ENCODE results near the gene PTPRA.
"Not testable (repeated sequence)": the region's sequence is repeated elsewhere in the genome, so short reads cannot be mapped to it uniquely, and the experiment has no call there.

Gene PTPRA

DNA sequence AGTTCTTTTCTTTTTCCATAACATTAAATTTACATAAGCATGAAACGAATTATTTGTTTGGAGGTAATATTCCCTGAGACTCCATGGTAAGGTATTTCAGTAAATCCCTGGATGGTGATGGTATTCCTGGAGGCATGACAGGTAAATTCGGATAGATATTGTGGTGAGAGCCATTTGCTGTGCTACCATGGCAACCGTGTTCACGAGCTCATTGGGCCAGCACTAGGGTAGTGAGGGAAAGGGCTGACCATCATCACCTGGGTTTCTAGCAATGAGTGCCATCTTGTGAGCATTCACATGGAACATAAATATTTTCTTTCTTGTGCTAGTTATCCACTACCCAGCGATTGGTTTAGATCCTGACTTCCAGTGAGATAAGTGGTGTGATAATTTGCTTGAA, 118.3 kb downstream of the PTPRA start:
- Mint-ChIP-seq H3K9me3 (no peaks in the 10 kb centered on the region), H3K27me3 (no peaks in the 10 kb centered on the region), H3K36me3 (peaks cover 35% of the 10 kb centered on the region), H3K27ac (no peak overlapping the region), H3K4me3 (no peak overlapping the region), H3K4me1 (no peaks in the 10 kb centered on the region)
- DNase-seq (ENCODE audit: low spot score in 2 of 2) (no peak), ATAC-seq (ENCODE audit: low read depth) (no peak)

DNA sequence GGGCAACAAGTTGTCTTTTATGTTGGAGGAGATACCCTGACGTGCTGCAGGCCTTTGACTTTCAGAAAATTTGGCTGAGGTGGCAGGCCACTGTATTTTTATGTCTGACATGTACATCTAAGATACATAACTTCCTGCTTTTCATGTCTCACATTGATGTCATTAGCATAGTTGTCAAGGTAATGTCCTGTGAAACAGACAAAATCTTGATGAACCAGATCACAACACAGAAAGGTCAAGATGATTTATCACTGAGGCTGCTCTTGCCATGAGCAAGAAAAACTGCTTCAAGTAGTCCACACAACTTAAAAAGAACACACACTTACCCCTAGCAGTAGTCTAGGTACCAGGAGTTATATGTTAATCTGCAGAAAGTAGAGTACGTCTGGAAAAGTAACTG, 120.0 kb downstream of the PTPRA start:
- H3K4me3 Mint-ChIP-seq = no peak overlapping the region
- no peaks in the 10 kb centered on the region for H3K27me3 Mint-ChIP-seq
- no peak overlapping the region for H3K27ac Mint-ChIP-seq
- no peaks in the 10 kb centered on the region for H3K4me1 Mint-ChIP-seq
- ATAC-seq (ENCODE audit: low read depth) (no peak), DNase-seq (ENCODE audit: low spot score in 2 of 2) (no peak)
- H3K9me3 Mint-ChIP-seq = no peaks in the 10 kb centered on the region
- H3K36me3 Mint-ChIP-seq = peaks cover 29% of the 10 kb centered on the region

DNA sequence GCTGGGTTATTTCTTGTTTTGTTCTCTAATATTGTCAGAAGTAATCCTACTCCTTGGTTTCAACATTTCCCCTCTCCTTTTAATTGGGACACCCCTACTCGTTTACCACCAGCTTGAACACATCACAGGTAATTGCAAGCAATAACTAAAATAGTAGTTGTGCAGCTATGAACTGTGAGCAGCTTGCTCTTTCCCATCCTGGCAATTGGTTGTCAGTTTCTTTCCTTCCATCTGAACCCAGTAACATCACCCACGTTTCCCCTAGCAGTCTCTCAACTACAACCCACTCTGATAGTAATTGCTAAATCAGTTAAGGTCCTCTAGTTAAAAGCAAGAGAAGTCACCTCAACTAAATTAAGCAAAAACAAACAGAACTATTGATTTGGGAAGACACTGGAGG, 122.5 kb downstream of the PTPRA start:
- H3K27me3 Mint-ChIP-seq = no peaks in the 10 kb centered on the region
- H3K4me3 Mint-ChIP-seq = no peak overlapping the region
- peaks cover 22% of the 10 kb centered on the region for H3K36me3 Mint-ChIP-seq
- no peaks in the 10 kb centered on the region for H3K4me1 Mint-ChIP-seq
- no peaks in the 10 kb centered on the region for H3K9me3 Mint-ChIP-seq
- H3K27ac Mint-ChIP-seq = no peak overlapping the region
- no peak for DNase-seq (ENCODE audit: low spot score in 2 of 2)
- no peak for ATAC-seq (ENCODE audit: low read depth)

DNA sequence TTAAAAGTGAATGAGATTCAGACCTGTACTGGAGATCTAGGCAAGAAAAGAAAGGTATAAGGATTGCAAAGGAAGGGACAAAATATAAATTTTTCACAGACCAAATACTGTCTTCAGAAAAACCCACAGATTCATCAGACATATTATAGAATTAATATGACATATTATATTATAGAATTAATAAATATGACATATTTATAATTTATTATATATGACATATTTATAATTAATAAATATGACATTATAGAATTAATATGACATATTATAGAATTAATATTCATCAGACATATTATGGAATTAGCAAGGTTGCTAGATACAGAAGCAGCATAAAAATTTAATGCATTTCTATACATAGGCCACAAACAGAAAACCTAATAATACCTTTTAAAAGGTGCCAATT, 125.4 kb downstream of the PTPRA start:
- Mint-ChIP-seq H3K27ac (peak overlapping the region; percentile 12), H3K4me1 (no peaks in the 10 kb centered on the region), H3K4me3 (no peak overlapping the region), H3K36me3 (peaks cover 18% of the 10 kb centered on the region), H3K9me3 (no peaks in the 10 kb centered on the region), H3K27me3 (no peaks in the 10 kb centered on the region)
- ATAC-seq (ENCODE audit: low read depth) (no peak), DNase-seq (ENCODE audit: low spot score in 2 of 2) (no peak)

DNA sequence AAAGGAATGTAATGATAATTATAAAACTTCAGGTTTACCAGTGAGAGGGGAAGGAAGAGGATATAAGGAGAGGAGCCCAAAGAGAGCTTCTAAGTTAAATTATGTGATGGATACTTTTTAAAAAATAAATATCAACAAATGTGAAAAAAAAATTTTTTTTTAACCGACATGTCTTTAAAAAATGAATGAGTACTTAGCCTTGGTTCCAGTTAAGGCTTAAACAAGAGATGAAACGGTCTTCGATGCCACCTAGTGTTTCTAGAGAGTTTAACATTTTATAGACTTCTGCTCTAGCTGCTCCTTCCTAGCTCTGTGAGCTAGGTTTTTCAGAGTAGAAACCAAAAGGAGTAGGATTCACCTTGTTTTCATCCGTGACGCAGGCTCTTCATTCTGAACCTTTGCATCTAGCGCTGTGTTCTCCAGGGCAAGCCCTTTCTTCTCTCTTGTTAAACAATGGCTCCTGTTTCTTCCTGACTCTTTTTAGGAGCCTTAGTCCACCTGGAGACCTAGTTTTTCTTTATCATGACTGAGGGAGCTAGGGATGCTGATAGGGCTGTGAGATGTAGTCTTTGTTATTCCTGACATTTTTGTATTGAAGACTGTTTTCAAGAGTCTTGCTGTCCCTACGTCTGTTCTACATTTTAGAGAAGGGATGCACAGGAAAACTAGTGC, 127.7 kb downstream of the PTPRA start:
- Mint-ChIP-seq H3K27ac (peak overlapping the region; percentile 41), H3K9me3 (no peaks in the 10 kb centered on the region), H3K4me1 (no peaks in the 10 kb centered on the region), H3K27me3 (no peaks in the 10 kb centered on the region), H3K4me3 (no peak overlapping the region), H3K36me3 (peaks cover 11% of the 10 kb centered on the region)
- ATAC-seq (ENCODE audit: low read depth) (peak; percentile 51), DNase-seq (ENCODE audit: low spot score in 2 of 2) (no peak)

DNA sequence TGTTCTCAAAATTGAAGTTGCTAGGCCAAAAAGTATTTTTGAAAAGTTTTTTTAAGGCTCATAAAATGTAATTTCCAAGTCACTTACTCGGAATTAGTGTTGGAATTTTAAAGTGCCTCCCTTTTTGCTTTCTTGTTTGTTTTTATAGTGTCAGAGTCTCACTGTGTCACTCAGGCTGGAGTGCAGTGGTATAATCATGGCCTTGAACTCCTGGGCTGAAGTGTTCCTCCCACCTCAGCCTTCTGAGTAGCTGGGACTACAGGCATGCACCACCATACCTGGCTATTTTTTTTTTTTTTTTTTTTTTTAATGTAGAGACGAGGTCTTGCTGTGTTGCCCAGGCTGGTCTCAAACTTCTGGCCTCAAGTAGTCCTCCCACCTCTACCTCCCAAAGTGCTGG, 130.1 kb downstream of the PTPRA start:
- no peaks in the 10 kb centered on the region for H3K4me1 Mint-ChIP-seq
- H3K9me3 Mint-ChIP-seq = no peaks in the 10 kb centered on the region
- H3K36me3 Mint-ChIP-seq = peaks cover 16% of the 10 kb centered on the region
- no peak for ATAC-seq (ENCODE audit: low read depth)
- DNase-seq (ENCODE audit: low spot score in 2 of 2) = no peak
- no peak overlapping the region for H3K4me3 Mint-ChIP-seq
- no peaks in the 10 kb centered on the region for H3K27me3 Mint-ChIP-seq
- no peak overlapping the region for H3K27ac Mint-ChIP-seq

DNA sequence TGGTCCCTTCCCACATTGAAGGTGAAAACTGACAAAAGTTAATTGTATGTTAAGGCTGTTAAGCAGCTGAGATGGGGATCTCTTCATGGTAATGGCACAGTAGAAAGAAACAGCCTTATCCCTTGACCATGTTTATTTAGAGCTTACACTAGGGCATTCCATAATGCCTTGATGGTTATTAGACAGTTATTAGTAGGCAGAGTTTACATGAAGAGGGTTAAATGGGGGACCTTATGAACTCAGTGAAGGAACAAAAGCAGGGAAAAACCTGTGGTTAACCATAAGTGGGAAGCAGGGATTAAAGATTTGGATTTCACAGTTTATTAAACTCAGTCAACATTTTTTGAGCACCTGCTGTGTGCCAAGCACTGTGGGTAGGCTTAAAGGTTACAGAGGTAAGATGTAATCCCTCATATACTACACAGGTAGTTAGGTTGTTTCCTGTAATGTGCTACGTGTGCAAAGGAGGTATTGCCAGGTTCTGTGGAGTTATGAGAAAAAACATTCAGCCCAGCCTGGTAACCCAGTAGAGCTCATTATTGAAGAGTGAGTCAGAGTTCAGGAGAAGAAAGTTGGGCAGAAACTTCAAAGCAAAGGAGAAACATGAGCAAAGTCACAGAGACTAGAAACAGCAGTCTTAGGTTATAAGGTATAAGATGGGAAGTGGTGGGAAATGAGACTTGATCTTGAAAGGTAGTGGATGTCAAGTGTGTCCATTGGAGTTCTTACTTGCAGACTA, 137.9 kb downstream of the PTPRA start:
- Mint-ChIP-seq H3K36me3 (peaks cover 34% of the 10 kb centered on the region), H3K4me3 (no peak overlapping the region)
- no peak for ATAC-seq (ENCODE audit: low read depth)

DNA sequence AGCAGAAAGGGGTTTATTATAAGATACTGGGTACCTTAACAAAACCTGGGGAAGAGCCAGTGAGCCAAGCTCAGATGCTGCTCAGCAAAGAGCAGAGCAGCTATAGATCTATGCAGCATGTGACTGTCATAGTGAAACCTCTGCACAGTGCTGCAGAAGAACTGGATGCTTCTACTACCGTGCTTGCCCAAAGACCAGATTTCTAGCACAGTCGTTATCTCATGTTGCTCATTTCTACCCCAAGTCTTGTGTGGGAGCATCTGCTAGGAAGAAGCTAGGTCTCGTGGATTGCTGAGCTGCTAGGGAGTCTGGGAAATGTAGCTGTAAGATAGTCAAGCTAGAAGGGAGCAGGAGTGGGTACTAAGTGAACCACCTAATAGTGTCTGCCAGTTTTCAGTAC, 138.5 kb downstream of the PTPRA start:
- Mint-ChIP-seq H3K4me3 (no peak overlapping the region), H3K9me3 (no peaks in the 10 kb centered on the region), H3K27ac (peak overlapping the region; percentile 51), H3K27me3 (no peaks in the 10 kb centered on the region), H3K36me3 (peaks cover 35% of the 10 kb centered on the region), H3K4me1 (peaks cover 2% of the 10 kb centered on the region)
- DNase-seq (ENCODE audit: low spot score in 2 of 2) (no peak), ATAC-seq (ENCODE audit: low read depth) (no peak)

More for the DNA sequence above, 137.9 kb downstream of the PTPRA start:
- Mint-ChIP-seq H3K4me1 (peaks cover 2% of the 10 kb centered on the region), H3K9me3 (no peaks in the 10 kb centered on the region), H3K27me3 (no peaks in the 10 kb centered on the region), H3K27ac (peak overlapping the region; percentile 51)
- no peak for DNase-seq (ENCODE audit: low spot score in 2 of 2)

DNA sequence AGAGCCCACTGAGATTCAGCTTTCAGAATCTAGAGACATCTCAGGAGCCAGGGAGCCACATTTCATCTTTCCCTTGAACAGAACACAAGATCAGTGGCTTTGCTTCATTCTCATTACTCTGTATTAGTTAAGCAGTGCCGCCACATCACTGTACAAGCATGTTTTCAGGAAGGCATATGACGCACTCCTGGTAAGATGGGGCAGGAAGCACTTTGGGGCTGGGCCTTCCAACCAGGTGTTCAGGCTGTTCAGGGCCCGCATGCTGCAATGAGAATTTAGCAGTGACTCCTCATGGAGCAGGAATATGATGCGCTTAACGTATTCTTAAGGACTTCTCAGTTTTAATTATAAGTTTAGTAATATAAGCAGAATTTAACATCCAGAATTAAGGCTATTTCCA, 140.5 kb downstream of the PTPRA start:
- no peak for DNase-seq (ENCODE audit: low spot score in 2 of 2)
- Mint-ChIP-seq H3K9me3 (no peaks in the 10 kb centered on the region), H3K27me3 (no peaks in the 10 kb centered on the region), H3K4me1 (peaks cover 2% of the 10 kb centered on the region), H3K27ac (no peak overlapping the region), H3K36me3 (peaks cover 29% of the 10 kb centered on the region), H3K4me3 (no peak overlapping the region)
- ATAC-seq (ENCODE audit: low read depth) = no peak

DNA sequence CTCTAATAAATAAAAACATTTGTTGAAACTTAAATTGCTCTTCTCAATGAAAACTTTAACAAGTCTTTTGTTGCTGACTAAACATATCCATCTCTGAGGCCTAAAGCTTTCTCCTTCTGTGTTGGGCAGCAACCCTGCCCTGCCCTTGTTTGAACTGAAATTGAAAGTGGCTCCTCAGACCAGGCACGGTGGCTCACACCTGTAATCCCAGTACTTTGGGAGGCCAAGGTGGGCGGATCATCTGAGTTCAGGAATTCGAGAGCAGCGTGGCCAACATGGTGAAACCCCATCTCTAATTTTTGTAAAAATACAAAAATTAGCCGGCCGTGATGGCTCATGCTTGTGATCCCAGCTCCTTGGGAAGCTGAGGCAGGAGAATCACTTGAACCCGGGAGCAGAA, 140.9 kb downstream of the PTPRA start:
- no peak overlapping the region for H3K4me3 Mint-ChIP-seq
- peaks cover 25% of the 10 kb centered on the region for H3K36me3 Mint-ChIP-seq
- ATAC-seq (ENCODE audit: low read depth) = no peak
- peaks cover 2% of the 10 kb centered on the region for H3K4me1 Mint-ChIP-seq
- no peaks in the 10 kb centered on the region for H3K9me3 Mint-ChIP-seq
- no peak overlapping the region for H3K27ac Mint-ChIP-seq
- H3K27me3 Mint-ChIP-seq = no peaks in the 10 kb centered on the region
- DNase-seq (ENCODE audit: low spot score in 2 of 2) = no peak

DNA sequence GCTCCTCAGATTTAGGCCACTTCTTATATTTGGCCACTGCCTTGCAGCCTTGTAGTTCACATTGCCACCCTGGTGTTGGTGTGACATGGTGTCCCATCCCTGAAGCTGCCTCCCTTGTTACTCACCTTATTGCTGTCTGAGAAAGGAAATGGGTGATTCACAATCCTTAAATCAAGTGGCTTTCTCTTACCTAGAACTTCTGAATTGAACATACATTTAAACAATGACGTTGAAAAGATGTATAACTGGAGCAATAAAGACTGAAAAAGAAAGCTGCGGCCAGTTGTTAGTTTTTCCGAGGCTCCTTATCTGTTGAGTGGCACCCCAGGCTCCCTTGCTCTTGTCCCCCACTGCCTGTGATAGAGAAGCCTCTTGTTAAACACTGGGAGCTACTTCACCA, 141.4 kb downstream of the PTPRA start:
- no peaks in the 10 kb centered on the region for H3K27me3 Mint-ChIP-seq
- H3K4me3 Mint-ChIP-seq = no peak overlapping the region
- peaks cover 2% of the 10 kb centered on the region for H3K4me1 Mint-ChIP-seq
- ATAC-seq (ENCODE audit: low read depth) (no peak), DNase-seq (ENCODE audit: low spot score in 2 of 2) (no peak)
- H3K36me3 Mint-ChIP-seq = peaks cover 21% of the 10 kb centered on the region
- H3K9me3 Mint-ChIP-seq = no peaks in the 10 kb centered on the region
- H3K27ac Mint-ChIP-seq = no peak overlapping the region

DNA sequence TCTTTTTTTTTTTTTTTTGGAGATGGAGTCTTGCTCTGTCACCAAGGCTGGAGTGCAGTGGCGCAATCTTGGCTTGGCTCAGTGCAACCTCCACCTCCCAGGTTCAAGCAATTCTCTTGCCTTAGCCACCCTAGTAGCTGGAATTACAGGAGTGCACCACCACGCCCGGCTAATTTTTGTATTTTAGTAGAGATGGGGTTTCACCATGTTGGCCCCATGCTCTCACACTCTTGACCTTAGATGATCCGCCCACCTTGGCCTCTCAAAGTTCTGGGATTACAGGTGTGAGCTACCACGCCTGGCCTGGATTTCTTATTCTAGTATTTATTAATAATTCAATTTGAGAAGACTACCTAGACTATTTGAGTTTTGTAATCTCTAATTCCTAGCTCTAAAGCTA, 142.0 kb downstream of the PTPRA start:
- H3K36me3 Mint-ChIP-seq = peaks cover 21% of the 10 kb centered on the region
- ATAC-seq (ENCODE audit: low read depth); H3K4me1 Mint-ChIP-seq; H3K4me3 Mint-ChIP-seq; H3K27me3 Mint-ChIP-seq; DNase-seq (ENCODE audit: low spot score in 2 of 2); H3K9me3 Mint-ChIP-seq; H3K27ac Mint-ChIP-seq: not testable (repeated sequence)

DNA sequence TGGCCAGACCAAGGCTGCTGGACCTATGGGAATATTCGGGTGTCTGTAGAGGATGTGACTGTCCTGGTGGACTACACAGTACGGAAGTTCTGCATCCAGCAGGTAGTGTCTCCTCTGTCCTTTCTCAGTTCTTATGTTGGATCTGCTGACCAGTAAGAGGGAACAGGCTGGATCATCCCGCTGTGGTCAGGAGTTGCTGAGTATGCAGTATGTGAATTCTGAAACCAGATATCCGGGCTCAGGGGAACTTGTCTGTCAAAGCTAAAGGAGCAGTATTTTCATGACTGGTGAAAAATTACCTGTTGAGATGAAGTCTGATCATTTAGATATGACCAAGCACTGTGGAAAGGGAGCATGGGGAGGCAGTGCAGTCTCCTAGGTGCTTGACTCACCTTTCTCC, 148.0 kb downstream of the PTPRA start:
- DNase-seq (ENCODE audit: low spot score in 2 of 2) (no peak), ATAC-seq (ENCODE audit: low read depth) (no peak)
- H3K4me1 Mint-ChIP-seq = no peaks in the 10 kb centered on the region
- no peak overlapping the region for H3K27ac Mint-ChIP-seq
- no peaks in the 10 kb centered on the region for H3K27me3 Mint-ChIP-seq
- H3K36me3 Mint-ChIP-seq = peaks cover 26% of the 10 kb centered on the region
- H3K4me3 Mint-ChIP-seq = no peak overlapping the region
- no peaks in the 10 kb centered on the region for H3K9me3 Mint-ChIP-seq

DNA sequence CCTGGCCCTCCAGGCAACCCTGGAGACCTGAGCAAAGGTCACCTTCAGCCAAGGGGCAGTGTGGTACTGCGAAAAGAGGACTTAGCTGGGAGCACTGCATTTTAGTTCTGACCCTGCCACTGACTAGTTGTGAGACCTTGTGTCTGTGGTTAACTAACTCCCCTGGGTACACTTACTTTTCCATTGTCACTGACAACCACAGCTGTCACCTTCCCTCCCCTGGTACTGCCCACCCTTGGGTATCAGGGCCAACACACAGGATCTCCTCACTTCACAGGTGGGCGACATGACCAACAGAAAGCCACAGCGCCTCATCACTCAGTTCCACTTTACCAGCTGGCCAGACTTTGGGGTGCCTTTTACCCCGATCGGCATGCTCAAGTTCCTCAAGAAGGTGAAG, 148.5 kb downstream of the PTPRA start:
- no peak for ATAC-seq (ENCODE audit: low read depth)
- no peaks in the 10 kb centered on the region for H3K27me3 Mint-ChIP-seq
- H3K27ac Mint-ChIP-seq = peak overlapping the region; percentile 10

More for the DNA sequence above, 148.5 kb downstream of the PTPRA start:
- Mint-ChIP-seq H3K36me3 (peaks cover 29% of the 10 kb centered on the region), H3K4me3 (no peak overlapping the region), H3K9me3 (no peaks in the 10 kb centered on the region), H3K4me1 (no peaks in the 10 kb centered on the region)
- DNase-seq (ENCODE audit: low spot score in 2 of 2) = no peak

Data from memory B cell (primary cell).